ENCODE results near the gene MKLN1. TPM values are rescaled to one million over a fixed set of nuclear protein-coding genes. Genes with fewer than 3 reads are reported as not detected.

MKLN1 gene
- total RNA-seq, 2 experiments from 2014 or later, result 33.0 to 33.8 TPM

DNA sequence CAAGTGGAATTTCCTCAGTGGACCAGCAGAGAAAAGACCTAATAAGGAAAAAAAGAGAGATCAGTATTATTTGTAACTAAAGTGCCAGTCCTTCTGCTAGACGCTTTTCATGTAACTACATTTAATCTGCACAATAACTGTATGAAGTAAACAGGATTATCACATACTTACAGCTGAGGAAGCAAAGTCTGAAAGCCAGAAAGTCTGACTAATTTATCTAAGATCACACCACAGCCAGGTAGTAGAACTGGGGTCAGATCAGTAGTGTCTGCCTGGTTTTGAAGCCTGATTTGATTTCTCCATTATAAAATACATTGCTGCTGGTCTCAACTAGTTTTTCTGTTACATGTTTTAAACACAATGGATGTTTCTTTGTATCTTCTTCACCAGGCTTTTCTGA, 159.5 kb downstream of the MKLN1 start:
- intact Hi-C loops (cut with micrococcal nuclease), result no loop called here
- H3K4me3 Mint-ChIP-seq, result no peak overlapping the region
- POLR2A ChIA-PET, result no interaction called here
- H3K9me3 Mint-ChIP-seq, result no peaks in the 10 kb centered on the region
- peaks cover 6% of the 10 kb centered on the region for H3K36me3 Mint-ChIP-seq
- no peak overlapping the region for H3K27ac Mint-ChIP-seq
- H3K4me1 Mint-ChIP-seq (ENCODE audit: low read depth), result no peaks in the 10 kb centered on the region
- DNase-seq, result no peak
- H3K27me3 Mint-ChIP-seq, result no peaks in the 10 kb centered on the region
- CTCF ChIA-PET, result interaction anchor here (1.6 kb wide), 1 partner anchor 26 kb away, joined by 4 read pairs; no protein-coding TSS in a partner anchor

DNA sequence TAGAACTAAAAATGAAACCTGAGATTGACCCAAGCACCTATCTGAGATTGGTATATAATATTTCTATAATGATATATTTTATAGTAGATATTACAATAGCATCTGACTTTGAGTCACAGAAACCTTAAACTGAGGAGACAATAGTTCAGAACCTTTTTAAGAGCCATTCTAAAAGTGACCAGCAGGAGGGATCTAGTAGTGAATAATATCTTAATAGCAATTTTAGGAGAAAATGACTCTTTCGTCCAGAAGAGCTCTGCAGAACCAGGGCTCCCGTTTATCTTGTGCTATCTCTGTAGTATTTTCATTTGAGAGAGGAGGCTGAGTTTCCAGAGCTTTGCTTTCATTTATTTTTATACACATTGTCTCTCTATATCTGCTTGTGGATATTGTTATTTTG, 160.7 kb downstream of the MKLN1 start:
- Mint-ChIP-seq H3K4me1 (ENCODE audit: low read depth) (no peaks in the 10 kb centered on the region), H3K36me3 (peaks cover 6% of the 10 kb centered on the region), H3K4me3 (no peak overlapping the region), H3K27ac (no peak overlapping the region), H3K27me3 (no peaks in the 10 kb centered on the region), H3K9me3 (no peaks in the 10 kb centered on the region)
- ChIA-PET POLR2A (no interaction called here), CTCF (interaction anchor here (1.2 kb wide), 1 partner anchor 26 kb away, joined by 4 read pairs; no protein-coding TSS in a partner anchor)
- intact Hi-C loops (cut with micrococcal nuclease), result no loop called here
- DNase-seq, result no peak

DNA sequence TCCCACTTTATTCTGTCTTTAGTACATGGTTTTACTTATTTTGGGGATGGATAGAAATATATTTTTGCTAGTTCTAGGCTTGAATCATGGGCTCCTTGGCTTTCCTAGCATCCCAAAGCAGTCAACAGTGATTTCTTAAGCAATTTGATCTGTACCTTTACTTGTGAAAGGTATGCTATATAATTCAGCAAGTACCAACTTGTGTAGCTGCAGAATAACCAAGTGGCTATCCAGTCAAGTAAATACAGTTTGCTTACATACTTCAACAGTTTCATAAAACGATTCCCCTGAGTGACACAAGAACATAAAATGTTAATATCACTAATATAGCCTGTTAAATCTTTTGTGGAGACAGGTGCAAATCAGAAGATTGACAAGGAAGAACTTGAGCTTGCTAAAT, 161.5 kb downstream of the MKLN1 start:
- CTCF ChIA-PET, result interaction anchor here (1.2 kb wide), 1 partner anchor 25 kb away, joined by 4 read pairs; no protein-coding TSS in a partner anchor

GRCh38 chr7:131489881-131490280, 162.2 kb downstream of the MKLN1 start:
- no peaks in the 10 kb centered on the region for H3K4me1 Mint-ChIP-seq (ENCODE audit: low read depth)
- no peaks in the 10 kb centered on the region for H3K9me3 Mint-ChIP-seq
- ChIA-PET CTCF (no interaction called here), POLR2A (no interaction called here)
- H3K36me3 Mint-ChIP-seq, result peaks cover 6% of the 10 kb centered on the region
- H3K27ac Mint-ChIP-seq, result no peak overlapping the region
- DNase-seq, result no peak
- H3K27me3 Mint-ChIP-seq, result no peaks in the 10 kb centered on the region
- H3K4me3 Mint-ChIP-seq, result no peak overlapping the region
- intact Hi-C loops (cut with micrococcal nuclease), result no loop called here

More for the DNA sequence above, 161.5 kb downstream of the MKLN1 start:
- no peaks in the 10 kb centered on the region for H3K27me3 Mint-ChIP-seq
- H3K9me3 Mint-ChIP-seq, result no peaks in the 10 kb centered on the region
- no peaks in the 10 kb centered on the region for H3K4me1 Mint-ChIP-seq (ENCODE audit: low read depth)
- H3K36me3 Mint-ChIP-seq, result peaks cover 6% of the 10 kb centered on the region
- no peak overlapping the region for H3K27ac Mint-ChIP-seq
- H3K4me3 Mint-ChIP-seq, result no peak overlapping the region
- no peak for DNase-seq
- POLR2A ChIA-PET, result no interaction called here
- intact Hi-C loops (cut with micrococcal nuclease), result no loop called here

DNA sequence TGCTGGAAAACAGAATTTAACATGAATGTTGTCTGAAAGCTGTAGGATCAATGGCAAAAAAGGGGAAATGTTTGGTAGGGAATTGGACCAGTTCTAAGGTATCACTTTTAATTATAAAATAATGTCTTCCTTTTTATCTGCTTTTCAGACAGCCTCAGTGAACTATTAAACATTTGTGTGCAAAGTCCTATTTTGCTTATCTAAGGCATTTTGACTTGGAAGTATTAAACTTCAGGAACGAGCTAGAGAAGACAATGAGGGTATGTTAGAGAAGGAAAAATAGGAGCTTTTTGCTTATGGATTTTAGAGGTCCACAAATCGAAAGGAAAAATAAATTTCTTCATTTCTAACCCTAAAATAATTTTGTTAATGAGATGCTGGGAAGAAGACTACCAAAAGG, 165.4 kb downstream of the MKLN1 start:
- CTCF ChIA-PET, result interaction anchor here (1.2 kb wide), 1 partner anchor 14 kb away, joined by 3 read pairs; no protein-coding TSS in a partner anchor
- H3K9me3 Mint-ChIP-seq, result no peaks in the 10 kb centered on the region

GRCh38 chr7:131493581-131493980, 165.9 kb downstream of the MKLN1 start:
- H3K27ac Mint-ChIP-seq, result no peak overlapping the region
- no peaks in the 10 kb centered on the region for H3K9me3 Mint-ChIP-seq
- no peak for DNase-seq
- no peaks in the 10 kb centered on the region for H3K4me1 Mint-ChIP-seq (ENCODE audit: low read depth)
- H3K36me3 Mint-ChIP-seq, result peaks cover 2% of the 10 kb centered on the region
- H3K27me3 Mint-ChIP-seq, result no peaks in the 10 kb centered on the region
- POLR2A ChIA-PET, result no interaction called here
- intact Hi-C loops (cut with micrococcal nuclease), result no loop called here
- H3K4me3 Mint-ChIP-seq, result no peak overlapping the region
- CTCF ChIA-PET, result interaction anchor here (0.7 kb wide), 1 partner anchor 14 kb away, joined by 3 read pairs; no protein-coding TSS in a partner anchor

More for the DNA sequence above, 165.4 kb downstream of the MKLN1 start:
- intact Hi-C loops (cut with micrococcal nuclease), result no loop called here
- H3K4me1 Mint-ChIP-seq (ENCODE audit: low read depth), result no peaks in the 10 kb centered on the region
- peaks cover 3% of the 10 kb centered on the region for H3K36me3 Mint-ChIP-seq
- H3K27ac Mint-ChIP-seq, result no peak overlapping the region
- POLR2A ChIA-PET, result interaction anchor here (1.0 kb wide), 1 partner anchor 8 kb away, joined by 4 read pairs; no protein-coding TSS in a partner anchor
- H3K4me3 Mint-ChIP-seq, result no peak overlapping the region
- no peak for DNase-seq
- H3K27me3 Mint-ChIP-seq, result no peaks in the 10 kb centered on the region

DNA sequence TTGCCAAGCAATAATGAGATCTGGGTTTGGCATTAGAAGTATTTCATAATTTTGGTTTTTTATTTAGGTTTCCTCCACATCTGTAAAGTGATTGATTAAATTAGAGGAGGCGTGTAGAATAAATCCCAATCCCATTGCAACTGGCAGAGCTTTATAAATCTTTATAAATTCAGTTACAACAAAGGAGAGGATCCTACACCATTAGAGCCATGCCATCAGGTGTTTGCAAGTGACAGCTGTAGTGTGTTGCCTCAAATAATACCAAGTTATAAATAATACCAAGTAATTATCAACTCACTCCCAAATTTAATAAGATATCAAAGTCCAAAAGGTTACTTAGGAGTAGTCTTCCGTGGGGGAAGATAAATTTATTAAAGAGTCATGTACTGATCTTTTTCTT, 166.5 kb downstream of the MKLN1 start:
- POLR2A ChIA-PET, result no interaction called here
- no peak for DNase-seq

DNA sequence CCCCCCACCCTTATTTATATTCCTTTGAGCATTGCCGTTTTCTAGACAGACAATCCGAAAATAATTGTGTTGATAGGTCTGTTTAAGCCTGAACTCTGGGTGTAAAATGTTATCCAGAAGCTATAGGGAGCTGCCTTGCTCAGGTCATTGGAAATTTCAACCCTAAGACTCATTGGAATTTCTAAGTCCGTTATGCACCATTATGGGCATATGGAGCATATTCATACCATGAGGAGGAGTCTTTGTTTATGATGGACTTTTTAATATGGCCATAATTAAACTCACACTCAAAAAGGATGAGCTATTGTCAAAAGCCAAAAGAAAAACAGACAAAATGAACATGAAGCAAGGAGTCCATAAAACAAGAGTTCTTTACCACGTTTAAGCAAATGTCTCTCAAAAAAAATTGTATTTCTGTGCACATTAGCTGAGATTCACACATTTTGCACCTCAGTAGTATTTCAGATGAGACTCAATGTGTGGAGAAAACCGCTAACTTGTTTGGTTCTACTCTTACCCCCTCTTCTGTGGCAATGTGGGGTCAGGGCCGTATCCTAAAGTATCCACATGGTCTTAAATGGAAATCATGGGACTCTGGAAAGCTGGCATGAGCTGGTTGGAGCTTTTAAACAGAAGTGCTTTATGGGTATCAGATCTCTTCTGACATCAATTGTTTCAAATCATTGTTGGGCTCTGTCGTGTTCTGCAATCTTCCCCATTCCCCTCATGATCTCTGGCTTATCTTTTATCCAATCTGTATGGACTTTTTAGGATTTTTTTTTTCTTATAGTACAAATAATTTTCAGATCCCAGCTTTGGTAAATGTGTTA, 168.2 kb downstream of the MKLN1 start:
- H3K9me3 Mint-ChIP-seq, result no peaks in the 10 kb centered on the region
- peaks cover 2% of the 10 kb centered on the region for H3K36me3 Mint-ChIP-seq
- DNase-seq, result no peak
- intact Hi-C loops (cut with micrococcal nuclease), result no loop called here
- H3K27ac Mint-ChIP-seq, result no peak overlapping the region
- no peaks in the 10 kb centered on the region for H3K27me3 Mint-ChIP-seq
- H3K4me3 Mint-ChIP-seq, result no peak overlapping the region
- ChIA-PET POLR2A (no interaction called here), CTCF (no interaction called here)
- peaks cover 7% of the 10 kb centered on the region for H3K4me1 Mint-ChIP-seq (ENCODE audit: low read depth)

More for the DNA sequence above, 166.5 kb downstream of the MKLN1 start:
- H3K4me1 Mint-ChIP-seq (ENCODE audit: low read depth), result no peaks in the 10 kb centered on the region
- peaks cover 2% of the 10 kb centered on the region for H3K36me3 Mint-ChIP-seq
- no peaks in the 10 kb centered on the region for H3K27me3 Mint-ChIP-seq
- H3K4me3 Mint-ChIP-seq, result no peak overlapping the region
- H3K27ac Mint-ChIP-seq, result no peak overlapping the region
- no peaks in the 10 kb centered on the region for H3K9me3 Mint-ChIP-seq
- intact Hi-C loops (cut with micrococcal nuclease), result no loop called here
- CTCF ChIA-PET, result interaction anchor here (0.7 kb wide), 1 partner anchor 13 kb away, joined by 3 read pairs; no protein-coding TSS in a partner anchor

DNA sequence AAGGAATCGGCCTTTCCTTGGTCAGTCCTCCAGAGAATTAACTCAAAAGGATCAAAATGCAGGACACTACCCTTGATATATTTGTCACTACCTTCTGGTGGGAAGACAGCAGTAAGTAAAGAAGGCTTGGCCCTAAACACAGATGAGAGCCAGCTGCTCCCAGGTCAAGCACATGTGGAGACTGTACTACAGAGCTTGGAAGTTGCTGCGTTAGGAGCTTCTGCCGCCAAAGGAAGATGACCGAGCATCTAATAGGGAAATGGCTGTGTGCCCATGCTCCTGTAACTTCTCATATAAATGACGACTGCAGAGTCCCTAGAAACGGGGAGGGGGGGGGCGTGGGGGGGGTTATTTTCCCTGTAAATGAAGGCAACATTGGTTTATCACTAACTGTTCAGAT, 169.8 kb downstream of the MKLN1 start:
- Mint-ChIP-seq H3K36me3 (no peaks in the 10 kb centered on the region), H3K4me3 (no peak overlapping the region), H3K27me3 (no peaks in the 10 kb centered on the region), H3K9me3 (no peaks in the 10 kb centered on the region), H3K27ac (no peak overlapping the region), H3K4me1 (ENCODE audit: low read depth) (peaks cover 22% of the 10 kb centered on the region)
- ChIA-PET CTCF (interaction anchor here (1.5 kb wide), 1 partner anchor 9 kb away, joined by 5 read pairs; no protein-coding TSS in a partner anchor), POLR2A (no interaction called here)
- intact Hi-C loops (cut with micrococcal nuclease), result no loop called here
- DNase-seq, result no peak

DNA sequence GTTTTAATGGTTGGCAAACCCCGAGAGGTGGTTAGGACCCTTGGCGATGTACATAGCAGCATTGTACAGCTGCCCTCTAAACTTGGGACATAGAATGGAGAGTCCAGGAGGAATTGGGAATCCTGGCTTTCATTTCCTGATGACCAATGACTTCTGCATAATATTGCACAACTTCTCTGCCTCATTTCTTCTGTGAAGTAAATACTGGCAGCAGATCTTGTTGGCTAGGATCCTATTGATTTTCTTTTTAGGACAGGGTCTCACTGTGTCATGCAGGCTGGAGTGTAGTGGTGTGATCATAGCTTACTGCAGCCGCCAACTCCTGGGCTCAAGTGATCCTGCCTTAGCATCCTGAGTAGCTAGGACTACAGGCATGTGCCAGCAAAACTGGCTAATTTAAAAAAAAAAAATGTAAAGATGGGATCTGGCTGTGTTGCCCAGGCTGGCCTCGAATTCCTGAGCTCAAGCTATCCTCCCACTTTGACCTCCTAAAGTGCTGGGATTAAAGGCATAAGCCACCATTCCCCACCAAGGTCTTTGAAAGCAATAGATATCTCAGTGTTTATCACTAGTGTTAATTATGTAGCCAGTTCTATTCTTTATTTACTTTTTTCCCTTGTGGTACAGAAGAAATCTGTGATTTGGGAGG, 170.7 kb downstream of the MKLN1 start:
- H3K36me3 Mint-ChIP-seq, result no peaks in the 10 kb centered on the region

GRCh38 chr7:131499801-131500200, 172.1 kb downstream of the MKLN1 start:
- Mint-ChIP-seq H3K4me1 (ENCODE audit: low read depth) (peaks cover 28% of the 10 kb centered on the region), H3K36me3 (no peaks in the 10 kb centered on the region), H3K4me3 (no peak overlapping the region), H3K9me3 (no peaks in the 10 kb centered on the region), H3K27ac (no peak overlapping the region), H3K27me3 (no peaks in the 10 kb centered on the region)
- intact Hi-C loops (cut with micrococcal nuclease), result loop anchor here (5.0 to 10.0 kb wide), 2 partner anchors 265 to 428 kb away; no protein-coding TSS in a partner anchor
- ChIA-PET CTCF (no interaction called here), POLR2A (no interaction called here)
- DNase-seq, result no peak

More for the DNA sequence above, 170.7 kb downstream of the MKLN1 start:
- peaks cover 26% of the 10 kb centered on the region for H3K4me1 Mint-ChIP-seq (ENCODE audit: low read depth)
- H3K27ac Mint-ChIP-seq, result no peak overlapping the region
- ChIA-PET POLR2A (no interaction called here), CTCF (interaction anchor here (1.0 to 1.5 kb wide), 2 partner anchors 8 to 14 kb away, joined by 3 to 5 read pairs; no protein-coding TSS in a partner anchor)
- no peaks in the 10 kb centered on the region for H3K27me3 Mint-ChIP-seq
- no peak overlapping the region for H3K4me3 Mint-ChIP-seq
- intact Hi-C loops (cut with micrococcal nuclease), result no loop called here
- no peaks in the 10 kb centered on the region for H3K9me3 Mint-ChIP-seq
- no peak for DNase-seq

GRCh38 chr7:131500357-131500756, 172.7 kb downstream of the MKLN1 start:
- ChIA-PET POLR2A (no interaction called here), CTCF (interaction anchor here (1.8 kb wide), 1 partner anchor 155 kb away, joined by 7 read pairs; no protein-coding TSS in a partner anchor)
- Mint-ChIP-seq H3K4me3 (no peak overlapping the region), H3K9me3 (no peaks in the 10 kb centered on the region), H3K36me3 (no peaks in the 10 kb centered on the region), H3K27ac (no peak overlapping the region), H3K4me1 (ENCODE audit: low read depth) (peaks cover 30% of the 10 kb centered on the region), H3K27me3 (no peaks in the 10 kb centered on the region)
- intact Hi-C loops (cut with micrococcal nuclease), result loop anchor here (5.0 to 10.0 kb wide), 2 partner anchors 266 to 428 kb away; no protein-coding TSS in a partner anchor
- no peak for DNase-seq
